ENCODE results near the gene THADA.
"Not testable (repeated sequence)": the region's sequence is repeated elsewhere in the genome, so short reads cannot be mapped to it uniquely, and the experiment has no call there.

Gene THADA

GRCh38 chr2:43194121-43194869, 401.5 kb downstream of the THADA start:
- no peak for FAIRE-seq

- FAIRE-seq, result no peak
Observed at GRCh38 chr2:43193652-43194120, 402.2 kb downstream of the THADA start.

- no peak for FAIRE-seq
Observed at GRCh38 chr2:43192744-43193651, 402.8 kb downstream of the THADA start.

- FAIRE-seq, result no peak
Observed at GRCh38 chr2:43191947-43192516, 403.8 kb downstream of the THADA start.

- FAIRE-seq, result no peak
Observed at GRCh38 chr2:43190311-43191052, 405.4 kb downstream of the THADA start.

- not testable (repeated sequence) for FAIRE-seq
Observed at GRCh38 chr2:43189861-43190260, 406.0 kb downstream of the THADA start.

- FAIRE-seq, result no peak
Observed at GRCh38 chr2:43188561-43189386, 407.1 kb downstream of the THADA start.

GRCh38 chr2:43186679-43187374, 409.0 kb downstream of the THADA start:
- FAIRE-seq, result no peak

- FAIRE-seq, result no peak
Observed at GRCh38 chr2:43186321-43186678, 409.5 kb downstream of the THADA start.

GRCh38 chr2:43185146-43185545, 410.7 kb downstream of the THADA start:
- FAIRE-seq, result no peak

GRCh38 chr2:43184339-43184895, 411.4 kb downstream of the THADA start:
- no peak for FAIRE-seq

- FAIRE-seq, result no peak
Observed at GRCh38 chr2:43183743-43184142, 412.1 kb downstream of the THADA start.

- FAIRE-seq, result no peak
Observed at GRCh38 chr2:43180897-43181296, 414.9 kb downstream of the THADA start.

Measured in colon (tissue), 2 donors.